GM18519 (cell line): Measurements from ENCODE around the gene UBE3C.
"Not testable (repeated sequence)": the region's sequence is repeated elsewhere in the genome, so short reads cannot be mapped to it uniquely, and the experiment has no call there.

Source experiments
- ATAC-seq: cut with Tn5 transposase; IDR thresholded peaks from one replicate; pipeline ENCODE4 v1.9.1; 2021; ENCODE audit warnings: mild to moderate bottlenecking, moderate library complexity; ENCODE audit not compliant: unreplicated experiment, low FRiP score

UBE3C gene

DNA sequence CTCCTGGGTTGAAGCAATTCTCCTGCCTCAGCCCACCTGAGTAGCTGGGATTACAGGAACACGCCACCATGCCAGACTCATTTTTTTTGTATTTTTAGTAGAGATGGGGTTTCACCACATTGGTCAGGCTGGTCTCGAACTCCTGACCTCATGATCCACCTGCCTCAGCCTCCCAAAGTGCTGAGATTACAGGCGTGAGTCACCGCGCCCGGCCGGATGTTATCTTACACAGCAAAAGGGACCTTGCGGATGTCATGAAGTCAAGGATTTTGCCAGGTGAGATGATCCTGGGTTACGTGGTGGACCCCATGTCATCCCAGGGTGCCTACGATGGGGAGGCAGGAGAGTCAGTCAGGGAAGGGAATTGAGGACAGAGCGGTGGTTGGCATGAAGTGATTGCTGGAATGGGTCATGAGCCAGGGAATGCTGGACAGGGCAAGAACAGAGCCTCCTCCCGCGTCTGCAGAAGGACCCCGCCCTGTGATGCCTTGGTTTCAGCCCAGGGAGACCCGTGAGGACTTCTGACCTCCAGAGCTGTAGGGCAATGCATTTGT lies 8.7 kb upstream of the UBE3C start:
- no peak for ATAC-seq

DNA sequence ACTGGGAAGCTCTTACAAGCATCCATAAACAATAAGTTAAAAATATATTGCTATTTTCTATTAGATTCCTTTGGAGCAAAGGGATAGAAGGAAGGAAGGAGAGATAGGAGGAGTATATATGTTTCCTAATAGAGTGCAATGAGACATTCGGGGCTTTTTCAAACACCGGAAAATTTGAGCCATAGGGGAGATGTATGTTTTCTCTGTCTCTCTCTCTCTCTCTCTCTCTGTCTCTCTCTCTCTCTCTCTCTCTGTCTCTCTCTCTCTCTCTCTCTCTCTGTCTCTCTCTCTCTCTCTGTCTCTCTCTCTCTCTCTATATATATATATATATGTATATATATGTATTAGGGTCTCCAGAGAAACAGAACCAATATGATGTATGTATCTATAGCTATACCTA lies 7.9 kb upstream of the UBE3C start:
- not testable (repeated sequence) for ATAC-seq

DNA sequence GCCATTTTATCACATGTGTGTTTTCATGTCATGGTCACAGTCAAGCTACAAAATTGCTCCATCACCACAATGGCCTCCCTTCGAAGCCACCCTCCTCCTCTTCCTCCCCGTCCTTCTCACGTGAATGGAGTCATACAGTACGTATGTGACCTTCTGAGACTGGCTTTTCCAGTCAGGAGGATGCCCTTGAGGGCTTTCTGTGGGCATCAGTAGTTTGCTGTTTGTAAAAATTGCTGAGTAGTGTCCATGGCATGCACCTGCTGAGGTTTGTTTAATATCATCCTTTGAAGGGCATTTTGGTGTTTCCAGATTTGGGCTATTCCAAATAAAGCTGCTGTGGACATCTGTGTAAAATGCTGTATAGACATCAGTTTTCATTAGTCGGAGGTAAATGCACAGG lies 5.9 kb upstream of the UBE3C start:
- ATAC-seq, result no peak

DNA sequence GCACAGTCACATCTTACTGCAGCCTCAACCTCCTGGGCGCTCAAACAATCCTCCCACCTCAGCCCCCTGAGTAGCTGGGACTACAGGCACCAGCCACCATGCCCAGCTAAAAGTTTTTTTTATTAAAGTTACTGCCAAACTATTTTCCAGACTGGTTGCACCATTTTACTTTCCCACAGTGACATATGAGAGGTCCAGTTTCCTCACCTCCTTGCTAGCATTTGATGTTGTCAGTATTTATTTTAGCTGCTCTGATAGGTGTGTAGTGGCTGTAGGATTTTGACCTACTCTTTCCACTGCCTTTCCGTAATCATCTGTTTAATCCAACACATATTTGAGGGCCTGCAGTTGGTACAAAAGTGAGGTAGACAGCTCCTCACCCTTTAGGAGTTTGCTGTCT lies 5.4 kb upstream of the UBE3C start:
- no peak for ATAC-seq

DNA sequence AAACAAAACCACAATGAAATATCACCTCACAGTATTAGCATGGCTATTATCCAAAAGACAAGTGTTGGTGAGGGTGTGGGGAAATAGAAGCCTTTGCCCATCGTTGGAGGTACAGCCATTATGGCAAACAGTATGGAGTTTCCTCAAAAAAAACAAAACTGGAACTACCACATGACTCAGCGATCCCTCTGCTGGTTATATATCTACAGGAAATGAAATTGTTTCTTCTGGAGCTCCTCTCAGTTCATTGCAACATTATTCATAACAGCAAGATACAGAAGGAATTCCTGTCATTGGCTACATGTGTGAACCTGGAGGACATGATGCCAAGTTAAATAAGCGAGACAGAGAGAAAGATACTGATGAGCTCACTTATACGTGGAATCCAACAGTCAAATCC lies 2.4 kb upstream of the UBE3C start:
- ATAC-seq, result no peak

DNA sequence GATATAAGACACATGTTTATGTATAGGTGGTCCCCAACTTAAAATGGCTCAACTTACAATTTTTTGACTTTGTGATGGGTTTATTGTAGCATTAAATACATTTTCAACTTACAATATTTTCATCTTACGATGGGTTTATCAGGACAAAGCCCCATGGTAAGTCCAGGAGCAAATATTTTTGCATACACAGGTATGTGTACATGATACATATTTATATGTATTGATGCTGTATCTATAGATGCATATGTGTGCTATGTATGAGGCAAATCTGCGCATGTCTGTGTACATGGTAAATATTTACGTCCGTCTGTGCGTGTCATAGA lies 664 bp upstream of the UBE3C start:
- ATAC-seq, result no peak

DNA sequence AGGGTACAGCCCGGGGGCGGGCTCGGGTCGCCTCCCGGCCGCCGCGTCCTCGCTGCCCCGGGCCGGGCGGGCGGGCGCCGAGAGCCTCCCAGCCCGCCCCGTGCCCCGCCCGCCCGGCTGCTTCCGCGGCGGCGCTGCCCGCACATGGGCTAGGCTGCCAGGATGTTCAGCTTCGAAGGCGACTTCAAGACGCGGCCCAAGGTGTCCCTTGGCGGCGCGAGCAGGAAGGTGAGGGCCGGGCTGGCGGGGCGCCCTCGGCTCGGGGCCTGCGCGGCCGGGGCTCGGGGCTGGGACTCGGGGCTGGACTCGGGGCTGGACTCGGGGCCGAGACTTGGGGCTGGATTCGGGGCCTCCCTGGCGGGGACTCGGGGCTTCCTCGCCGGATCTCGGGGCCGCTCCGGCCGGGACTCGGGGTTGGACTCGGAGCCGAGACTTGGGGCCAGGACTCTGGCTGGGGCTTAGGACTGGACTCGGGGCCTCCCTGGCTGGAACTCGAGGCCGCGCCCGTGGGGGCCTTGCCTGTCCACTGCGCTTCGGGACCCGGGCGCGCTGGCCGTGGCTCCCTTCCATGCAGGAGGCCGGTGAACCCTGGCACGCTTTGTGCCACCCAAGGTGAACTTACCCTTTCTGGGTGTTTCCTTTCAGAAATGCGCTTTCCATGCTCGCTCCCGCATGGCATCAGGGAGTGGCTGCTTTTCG lies 534 bp downstream of the UBE3C start:
- peak; percentile 34 for ATAC-seq

DNA sequence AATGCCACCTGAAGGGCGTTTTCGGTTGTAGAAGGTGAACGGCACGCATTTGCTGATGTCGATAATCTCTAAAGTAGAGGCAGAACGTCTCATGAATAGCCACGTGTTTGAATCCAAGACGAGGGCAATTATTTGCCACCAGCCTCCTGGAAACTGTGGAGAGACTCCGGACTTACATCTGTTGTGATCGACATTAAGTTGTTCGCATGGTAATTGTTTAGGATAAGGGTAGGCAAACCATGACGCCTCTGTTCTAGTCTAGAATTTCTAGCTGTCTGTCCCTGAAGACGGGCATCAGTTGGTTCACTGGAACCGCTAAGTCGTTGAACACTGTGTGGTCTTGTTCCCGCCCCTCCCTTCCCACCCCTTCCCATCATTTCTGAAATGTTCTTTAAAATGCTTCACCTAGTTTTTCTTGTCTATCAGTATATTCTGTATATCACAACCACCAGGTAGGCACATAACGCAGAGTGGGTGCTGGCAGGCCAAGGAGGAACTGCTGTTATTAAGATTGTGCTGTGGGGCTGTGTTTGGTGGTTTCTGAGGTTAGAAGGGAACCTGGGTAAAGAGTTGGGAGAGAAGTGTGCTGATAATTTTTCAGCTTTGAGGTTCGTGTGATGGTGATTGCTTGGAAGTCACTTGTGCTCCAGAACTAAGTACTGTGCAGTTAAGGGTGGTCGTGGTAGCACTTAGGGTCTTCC lies 1.2 kb downstream of the UBE3C start:
- ATAC-seq, result no peak

DNA sequence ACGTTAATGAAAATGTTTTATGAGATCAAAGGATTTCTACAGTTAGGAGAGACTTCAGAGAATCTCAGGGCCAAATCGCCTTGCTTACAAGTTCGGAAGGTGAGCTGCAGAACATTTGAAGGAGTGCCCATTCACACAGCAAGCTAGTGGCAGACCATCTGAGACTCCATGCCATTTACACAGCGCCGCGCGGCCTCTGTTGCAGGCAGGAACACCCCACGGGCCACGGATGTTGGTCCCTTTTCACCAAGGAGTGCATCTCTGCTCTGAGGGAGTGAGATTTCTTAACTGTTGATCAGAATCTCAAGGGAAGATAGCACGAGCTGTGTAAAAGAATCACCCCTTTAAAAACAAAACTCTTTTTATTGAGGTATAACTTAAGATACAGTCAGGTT lies 1.8 kb downstream of the UBE3C start:
- ATAC-seq, result no peak

DNA sequence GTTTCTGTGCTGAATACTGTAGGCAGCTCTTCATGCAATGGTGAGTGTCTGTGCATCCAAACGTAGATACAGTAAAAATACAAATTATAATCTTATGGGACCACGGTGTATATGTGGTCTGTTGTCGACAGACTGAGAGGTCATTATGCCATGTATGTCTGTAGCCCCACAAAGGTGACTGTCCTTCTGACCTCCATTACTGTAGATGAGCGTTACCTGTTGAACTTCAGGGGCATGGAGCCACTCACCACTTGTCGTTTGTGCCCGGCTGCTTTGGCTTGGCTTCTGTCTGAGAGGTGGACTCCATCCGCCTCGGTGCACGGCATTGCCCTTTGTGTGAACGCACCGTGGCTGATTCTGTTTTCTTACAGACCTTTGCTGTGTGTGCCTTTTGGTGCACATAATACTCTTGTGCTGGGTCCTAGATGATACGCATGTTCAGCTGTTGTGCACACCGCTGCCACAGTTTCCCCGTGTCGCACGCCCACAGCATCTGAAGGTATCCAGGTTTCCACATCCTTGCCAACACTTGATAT lies 2.9 kb downstream of the UBE3C start:
- ATAC-seq, result no peak

DNA sequence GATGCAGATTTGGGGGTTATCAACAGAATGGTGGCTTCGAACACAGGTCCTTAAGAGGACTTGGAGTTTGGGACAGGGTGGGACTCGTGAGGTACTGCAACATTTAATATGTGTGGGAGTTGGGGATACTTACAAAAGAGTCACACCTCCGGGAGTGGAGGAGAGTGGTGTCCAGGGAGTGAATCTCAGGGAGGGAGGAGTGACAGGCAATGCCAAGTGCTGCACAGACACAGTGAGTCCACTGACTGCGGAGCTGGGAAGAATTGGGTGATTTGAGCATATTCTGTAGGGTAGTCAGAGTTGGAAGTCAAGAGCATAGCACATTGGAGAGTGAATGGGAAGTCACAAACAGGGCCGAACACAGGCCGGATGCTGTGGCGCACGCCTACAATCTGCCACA lies 5.1 kb downstream of the UBE3C start:
- no peak for ATAC-seq

DNA sequence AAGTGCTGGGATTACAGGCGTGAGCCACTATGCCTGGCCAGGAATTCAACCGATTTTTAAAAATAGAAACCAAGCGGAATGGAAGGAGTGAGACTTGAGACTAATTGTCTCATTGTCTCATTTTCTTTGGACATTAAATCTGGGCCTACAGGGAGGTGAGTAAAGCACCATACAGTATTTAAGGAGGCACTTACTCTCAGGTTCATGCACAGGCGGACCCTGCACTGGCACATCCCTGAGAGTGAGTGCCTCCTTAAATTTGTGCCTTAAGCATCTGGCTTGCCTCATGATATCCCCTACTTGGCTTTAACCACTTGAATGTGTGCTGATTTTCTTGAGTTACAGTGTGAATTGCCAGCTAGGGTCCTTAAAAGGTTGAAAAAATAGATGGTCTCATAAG lies 10.6 kb downstream of the UBE3C start:
- no peak for ATAC-seq

DNA sequence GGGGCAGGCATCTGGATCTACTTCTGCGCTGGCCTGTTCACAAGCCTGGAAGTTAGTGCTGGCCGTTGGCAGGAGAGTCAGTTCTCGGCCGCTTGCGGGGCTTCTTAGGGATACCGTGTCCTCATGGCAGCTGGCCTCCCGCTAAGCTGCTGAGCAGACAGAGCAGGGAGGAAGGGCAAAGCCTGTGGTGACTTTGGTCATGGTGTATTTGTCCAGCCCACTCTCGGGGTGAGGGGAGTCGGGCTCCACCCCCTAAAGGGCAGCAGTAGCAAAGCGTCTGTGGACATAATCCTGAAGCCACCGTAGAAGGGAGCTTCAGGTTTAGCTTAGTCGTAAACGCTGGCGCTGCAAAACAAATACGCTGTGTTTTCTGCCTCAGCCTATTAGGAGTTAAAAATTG lies 12.2 kb downstream of the UBE3C start:
- ATAC-seq, result no peak

DNA sequence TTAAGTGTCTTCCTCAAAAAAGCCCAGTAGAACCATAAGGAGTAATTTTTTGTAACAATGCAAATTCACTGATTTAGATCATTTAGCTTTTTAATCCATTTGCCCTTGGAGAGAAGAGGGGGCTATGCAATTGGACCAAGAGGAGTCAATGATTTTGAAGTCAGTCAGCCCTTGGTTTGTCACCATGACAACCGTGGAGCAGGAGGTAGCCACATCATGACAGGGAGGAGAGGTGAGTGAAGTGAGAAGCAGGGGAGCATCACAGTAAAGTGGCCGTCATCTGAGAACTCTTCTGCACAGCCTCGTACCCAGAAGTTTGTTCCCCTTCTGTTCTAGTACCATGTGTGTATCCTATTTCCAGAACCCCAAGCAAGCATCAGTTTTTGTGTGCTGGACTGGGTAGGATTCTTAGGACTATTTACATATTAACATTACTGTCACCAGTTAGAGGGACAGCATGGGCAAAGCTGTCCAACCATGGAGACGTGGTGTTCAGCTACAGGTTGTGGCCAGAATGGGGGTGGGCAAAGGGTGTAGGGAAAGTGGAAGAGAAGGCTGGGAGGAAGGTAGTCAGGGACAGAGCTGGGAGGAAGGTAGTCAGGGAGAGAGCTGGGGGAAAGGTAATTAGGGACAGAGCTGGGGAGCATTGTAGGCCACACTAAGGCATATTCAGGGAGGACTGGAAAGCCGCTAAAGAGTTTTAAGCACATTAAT lies 13.1 kb downstream of the UBE3C start:
- ATAC-seq, result no peak

DNA sequence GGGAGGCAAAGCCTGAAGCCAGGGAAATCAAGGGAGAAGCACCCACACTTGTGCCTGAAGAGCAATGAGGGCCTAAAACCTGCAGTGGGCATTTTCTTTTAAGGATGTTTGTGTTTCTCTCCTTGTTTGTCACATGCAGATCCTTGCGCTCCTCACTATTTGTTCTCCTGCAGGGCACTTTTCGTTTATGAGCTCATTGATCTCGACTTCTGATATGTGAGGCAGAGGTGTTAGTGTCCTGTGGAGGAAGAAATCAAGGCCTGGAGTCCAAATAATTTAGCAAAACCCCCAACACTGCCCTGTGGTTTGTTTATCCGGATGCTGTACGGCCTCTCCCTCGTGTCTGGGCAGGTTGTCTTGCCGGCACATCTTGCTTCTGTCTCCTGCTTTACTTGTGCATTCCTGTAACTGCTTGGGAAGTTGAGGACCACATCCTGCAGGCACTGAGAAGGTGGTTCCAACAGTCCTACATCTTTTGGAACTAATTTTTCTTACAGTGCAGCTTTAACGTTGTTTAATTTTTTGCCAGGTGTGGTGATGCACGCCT lies 13.7 kb downstream of the UBE3C start:
- no peak for ATAC-seq

DNA sequence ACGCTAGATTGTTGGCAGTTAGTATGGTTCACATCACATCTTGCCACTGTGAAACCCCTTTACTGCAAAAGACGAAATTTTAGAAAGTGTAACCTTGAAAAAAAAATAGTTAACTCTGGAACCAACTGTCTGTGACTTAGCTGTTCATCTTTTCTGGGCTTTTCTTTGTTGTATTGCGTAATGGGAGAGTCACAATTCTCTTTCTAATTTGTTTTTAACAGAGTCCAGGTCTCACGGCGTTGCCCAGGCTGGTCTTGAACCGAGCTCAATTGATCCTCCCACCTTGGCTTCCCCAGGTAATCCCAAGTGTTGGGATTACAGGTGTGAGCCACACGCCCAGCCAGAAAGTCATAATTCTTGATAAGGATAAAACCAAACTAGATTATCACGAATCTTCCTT lies 14.5 kb downstream of the UBE3C start:
- no peak for ATAC-seq

DNA sequence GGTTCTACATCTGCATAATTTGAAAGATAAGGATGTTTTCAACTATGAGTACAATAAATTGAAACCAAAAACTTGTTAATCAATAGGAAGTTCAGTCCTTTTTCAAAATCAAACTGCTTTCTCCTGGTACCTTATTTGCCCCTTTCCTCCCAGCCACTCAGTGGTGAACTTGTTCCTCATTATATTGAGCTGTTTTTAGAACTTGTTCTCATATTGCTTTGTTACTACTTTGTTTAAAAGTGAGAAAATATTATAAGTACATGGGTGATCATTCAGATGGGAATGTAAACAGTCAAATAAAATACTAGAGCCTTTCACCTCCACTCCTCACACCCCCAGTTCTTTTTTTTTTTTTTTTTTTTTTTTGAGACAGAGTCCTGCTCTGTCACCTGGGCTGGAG lies 17.2 kb downstream of the UBE3C start:
- no peak for ATAC-seq

DNA sequence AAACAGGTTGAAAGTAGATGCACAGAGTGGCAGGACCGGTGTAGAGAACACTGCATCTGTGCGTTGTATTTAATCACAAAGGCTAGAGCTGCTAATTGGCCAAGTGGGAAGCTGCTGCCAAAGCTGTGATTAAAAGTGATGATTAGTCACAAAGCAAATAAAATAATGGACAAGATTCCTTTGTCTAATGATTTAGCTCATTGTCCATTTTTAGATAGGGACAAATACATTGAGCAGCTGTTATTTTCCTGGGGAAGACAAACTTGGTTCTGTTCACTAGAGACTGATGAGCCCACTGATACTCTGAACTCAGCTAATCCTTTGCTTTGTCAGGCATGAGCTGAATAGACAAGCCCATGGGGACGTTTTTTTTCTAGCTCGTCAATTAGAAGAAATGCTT lies 19.7 kb downstream of the UBE3C start:
- ATAC-seq, result no peak

DNA sequence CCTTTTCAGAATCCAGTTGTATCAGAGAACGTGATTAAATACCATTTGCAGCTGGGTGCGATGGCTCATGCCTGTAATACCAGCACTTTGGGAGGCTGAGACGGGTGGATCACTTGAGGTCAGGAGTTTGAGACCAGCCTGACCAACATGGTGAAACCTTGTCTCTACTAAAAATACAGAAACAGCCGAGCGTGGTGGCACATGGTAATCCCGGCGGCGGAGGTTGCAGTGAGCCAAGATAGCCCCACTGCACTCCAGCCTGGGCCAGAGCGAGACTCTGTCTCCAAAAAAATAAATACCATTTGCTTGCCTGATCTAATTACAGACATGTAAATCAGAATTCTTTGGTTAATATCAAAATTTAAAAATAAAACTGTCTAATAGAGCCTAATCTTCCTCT lies 20.8 kb downstream of the UBE3C start:
- not testable (repeated sequence) for ATAC-seq

DNA sequence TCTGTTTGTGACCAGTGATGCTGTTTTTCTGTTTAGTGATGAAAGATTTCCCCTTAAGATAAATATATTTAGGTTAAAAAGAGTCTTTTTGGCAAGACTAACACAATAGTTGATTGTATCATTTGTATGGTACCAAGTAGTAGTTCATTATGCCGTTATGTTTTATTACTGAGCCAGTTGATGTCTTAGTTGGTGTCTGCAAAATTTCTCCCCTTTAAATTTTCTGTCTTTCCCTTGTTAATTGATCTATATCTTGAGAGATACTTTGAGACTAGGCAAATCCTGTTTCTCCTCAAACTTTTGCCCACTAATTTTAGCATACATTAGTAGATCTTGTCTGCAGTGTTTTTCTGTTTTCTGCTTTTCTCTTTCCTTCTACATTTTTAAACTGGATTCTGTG lies 21.7 kb downstream of the UBE3C start:
- ATAC-seq, result no peak

DNA sequence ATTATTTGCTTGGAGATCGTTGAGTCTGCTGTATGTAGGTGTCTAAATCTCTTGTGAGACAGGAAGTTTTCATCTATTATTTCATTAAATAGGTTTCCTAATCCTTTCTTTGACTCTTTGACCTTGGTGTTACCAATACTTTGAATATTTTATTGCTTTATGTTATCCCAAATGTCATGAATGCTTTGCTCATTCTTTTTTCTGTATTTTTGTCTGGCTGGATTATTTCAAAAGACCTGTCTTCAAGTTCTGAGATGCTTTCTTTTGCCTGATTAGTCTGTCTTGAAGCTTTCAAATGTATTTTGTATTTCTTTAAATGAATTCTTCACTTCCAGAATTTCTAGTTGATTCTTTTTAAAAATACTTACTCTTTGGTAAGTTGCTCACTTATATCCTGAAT lies 27.3 kb downstream of the UBE3C start:
- no peak for ATAC-seq
